Breast epithelium (tissue), 3 donors: Measurements from ENCODE around the gene NMD3.

ENCODE experiments used
- POLR2A ChIP-seq: fragments of 450-650 bp; IDR thresholded peaks from one replicate; pipeline ENCODE4 v1.6.1; 2016; ENCODE audit warnings: antibody characterized with exemption, mild to moderate bottlenecking, moderate library complexity
- POLR2AphosphoS5 ChIP-seq, 3 donors: sonication (generic); formaldehyde crosslinking; IDR thresholded peaks; one replicate each; pipeline ENCODE4 v1.6.1; 2017; ENCODE audit warnings: antibody characterized with exemption in 3 of 3
- TF ChIP-seq, protein P1 (sequence below), 3 donors: fragments of 450-650 bp; IDR thresholded peaks; one replicate each; pipeline ENCODE4 v1.5.1; 2016 to 2017; ENCODE audit warnings: antibody characterized with exemption in 3 of 3, mild to moderate bottlenecking in 3 of 3, moderate library complexity in 3 of 3

DNA sequence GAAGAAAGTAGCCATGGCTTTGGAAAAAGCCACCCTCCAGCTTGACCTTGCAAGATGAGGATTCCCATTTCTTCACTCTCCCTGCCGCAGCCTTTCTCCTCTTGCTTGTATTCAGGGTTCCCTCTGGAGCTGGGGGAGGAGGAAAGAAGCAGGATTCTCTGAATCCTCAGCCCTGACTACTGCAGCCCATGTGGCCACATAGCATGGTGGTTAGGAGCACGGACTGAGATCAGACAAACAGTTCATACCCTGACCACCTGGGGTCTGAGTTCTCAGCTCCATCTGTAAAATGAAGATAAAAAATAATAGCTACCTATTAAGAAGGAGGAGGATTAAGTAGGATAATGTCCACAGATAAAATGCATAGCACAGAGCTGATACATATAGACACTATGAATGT, 72.3 kb downstream of the NMD3 start:
- no peak for TF ChIP-seq POLR2A
- TF ChIP-seq POLR2AphosphoS5 (IDR thresholded peaks at IDR 0.05): no peak
- TF ChIP-seq, protein P1, sequence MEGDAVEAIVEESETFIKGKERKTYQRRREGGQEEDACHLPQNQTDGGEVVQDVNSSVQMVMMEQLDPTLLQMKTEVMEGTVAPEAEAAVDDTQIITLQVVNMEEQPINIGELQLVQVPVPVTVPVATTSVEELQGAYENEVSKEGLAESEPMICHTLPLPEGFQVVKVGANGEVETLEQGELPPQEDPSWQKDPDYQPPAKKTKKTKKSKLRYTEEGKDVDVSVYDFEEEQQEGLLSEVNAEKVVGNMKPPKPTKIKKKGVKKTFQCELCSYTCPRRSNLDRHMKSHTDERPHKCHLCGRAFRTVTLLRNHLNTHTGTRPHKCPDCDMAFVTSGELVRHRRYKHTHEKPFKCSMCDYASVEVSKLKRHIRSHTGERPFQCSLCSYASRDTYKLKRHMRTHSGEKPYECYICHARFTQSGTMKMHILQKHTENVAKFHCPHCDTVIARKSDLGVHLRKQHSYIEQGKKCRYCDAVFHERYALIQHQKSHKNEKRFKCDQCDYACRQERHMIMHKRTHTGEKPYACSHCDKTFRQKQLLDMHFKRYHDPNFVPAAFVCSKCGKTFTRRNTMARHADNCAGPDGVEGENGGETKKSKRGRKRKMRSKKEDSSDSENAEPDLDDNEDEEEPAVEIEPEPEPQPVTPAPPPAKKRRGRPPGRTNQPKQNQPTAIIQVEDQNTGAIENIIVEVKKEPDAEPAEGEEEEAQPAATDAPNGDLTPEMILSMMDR (IDR thresholded peaks at IDR 0.05): no peak
